ENCODE data around the gene PEAR1. TPM values are rescaled to one million over a fixed set of nuclear protein-coding genes. Genes with fewer than 3 reads are reported as not detected.
"Not testable (repeated sequence)": the region's sequence is repeated elsewhere in the genome, so short reads cannot be mapped to it uniquely, and the experiment has no call there.

Gene PEAR1
- total RNA-seq, 1 donor from 2014 or later, result 14.8 TPM

DNA sequence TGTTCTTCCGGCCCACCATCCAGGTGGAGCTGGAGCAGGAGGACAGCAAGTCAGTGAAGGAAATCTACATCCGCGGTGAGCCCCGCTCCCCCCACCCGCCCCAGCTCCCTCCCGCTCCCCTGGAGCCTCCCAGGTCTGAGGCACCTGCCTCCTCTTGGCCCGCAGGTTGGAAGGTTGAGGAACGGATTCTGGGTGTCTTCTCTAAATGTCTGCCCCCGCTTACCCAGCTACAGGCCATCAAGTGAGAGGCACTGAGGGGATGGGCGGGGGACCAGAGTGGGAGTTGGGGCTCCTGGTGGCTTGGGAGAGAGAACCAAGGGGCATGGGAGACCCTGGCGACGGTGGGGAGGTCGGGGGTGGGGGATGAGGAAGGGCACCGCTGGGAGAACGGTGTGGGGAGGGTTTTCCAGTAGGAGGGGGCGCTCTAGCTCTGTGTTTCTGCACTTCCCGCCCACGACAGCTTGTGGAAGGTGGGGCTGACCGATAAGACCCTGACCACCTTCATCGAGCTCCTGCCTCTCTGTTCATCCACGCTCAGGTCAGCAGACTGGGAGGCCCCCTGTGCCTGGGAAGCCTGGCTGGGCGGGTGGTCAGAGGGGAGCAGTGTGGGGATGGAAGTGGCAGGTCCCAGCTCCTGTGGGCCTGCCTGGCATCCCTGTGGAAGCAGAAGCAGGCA, 31.1 kb downstream of the PEAR1 start:
- Histone ChIP-seq H3K36me3 (no peaks in the 10 kb centered on the region), H3K9me3 (no peaks in the 10 kb centered on the region), H3K4me1 (peaks cover 31% of the 10 kb centered on the region), H3K4me3 (no peak overlapping the region), H3K27me3 (ENCODE audit: low read depth) (peaks cover 77% of the 10 kb centered on the region), H3K27ac (no peak overlapping the region)
- intact Hi-C loops (cut with DNase I), result no loop called here
- DNase-seq, result no peak
- ATAC-seq, result no peak
- no peak for TF ChIP-seq CTCF (IDR thresholded peaks at IDR 0.05)

DNA sequence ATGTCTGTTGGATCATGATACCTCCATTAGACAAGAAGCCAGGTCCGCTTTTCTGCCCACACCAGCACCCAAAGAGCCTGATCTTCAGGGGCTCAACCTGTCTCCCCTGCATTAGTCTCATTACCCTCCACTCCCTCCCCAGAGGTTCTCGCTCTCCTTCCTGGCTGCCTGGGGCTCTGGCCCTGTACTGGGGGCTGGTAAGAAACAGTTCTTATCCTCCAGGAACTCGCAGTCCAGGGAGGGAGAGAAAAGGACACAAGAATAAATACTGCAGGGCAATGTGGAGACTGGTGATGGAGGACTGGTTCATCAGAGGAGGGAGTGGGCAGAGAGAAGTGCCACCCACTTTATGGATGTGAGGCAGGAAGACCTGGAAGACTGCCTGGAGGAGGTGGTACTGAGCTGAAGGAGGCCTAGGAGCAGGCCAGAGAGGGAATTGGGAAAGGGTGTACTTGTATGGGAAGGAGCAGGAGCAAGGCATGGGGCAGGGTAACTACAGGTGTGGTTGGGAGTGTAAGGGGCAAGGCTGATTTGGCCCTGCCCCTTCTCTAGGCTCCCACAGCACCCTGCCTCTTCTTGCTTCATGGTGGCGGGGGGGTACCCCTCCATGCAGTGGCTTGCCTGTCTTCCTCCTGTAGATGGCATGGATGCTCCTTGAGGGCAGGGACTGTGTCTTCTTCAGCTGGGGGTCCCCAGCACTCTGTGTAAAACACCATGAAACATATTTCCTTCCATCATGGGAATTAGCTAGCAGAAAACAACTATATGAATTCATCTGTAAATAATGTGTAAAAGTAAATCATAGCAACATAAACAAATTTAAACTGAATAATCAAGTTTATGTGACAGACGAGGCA, 31.9 kb downstream of the PEAR1 start:
- intact Hi-C loops (cut with DNase I), result no loop called here
- TF ChIP-seq CTCF (IDR thresholded peaks at IDR 0.05), result no peak
- H3K4me3 ChIP-seq, result no peak overlapping the region
- peaks cover 71% of the 10 kb centered on the region for H3K27me3 ChIP-seq (ENCODE audit: low read depth)
- H3K27ac ChIP-seq, result no peak overlapping the region
- H3K36me3 ChIP-seq, result no peaks in the 10 kb centered on the region
- H3K9me3 ChIP-seq, result no peaks in the 10 kb centered on the region
- DNase-seq (no peak), ATAC-seq (no peak)
- peaks cover 26% of the 10 kb centered on the region for H3K4me1 ChIP-seq

- H3K4me1 ChIP-seq, result peaks cover 22% of the 10 kb centered on the region
- H3K4me3 ChIP-seq, result no peak overlapping the region
- TF ChIP-seq CTCF (IDR thresholded peaks at IDR 0.05), result no peak
- DNase-seq (peak; percentile 84), ATAC-seq (peak; percentile 62 to 70)
- peaks cover 63% of the 10 kb centered on the region for H3K27me3 ChIP-seq (ENCODE audit: low read depth)
- H3K9me3 ChIP-seq, result no peaks in the 10 kb centered on the region
- no peaks in the 10 kb centered on the region for H3K36me3 ChIP-seq
- no peak overlapping the region for H3K27ac ChIP-seq
- intact Hi-C loops (cut with DNase I), result no loop called here
Measured at GRCh38 chr1:156926175-156926574, 32.7 kb downstream of the PEAR1 start.

GRCh38 chr1:156926695-156927094, 33.2 kb downstream of the PEAR1 start:
- H3K4me3 ChIP-seq; H3K27ac ChIP-seq; H3K9me3 ChIP-seq; intact Hi-C loops (cut with DNase I); DNase-seq; ATAC-seq; H3K36me3 ChIP-seq: not testable (repeated sequence)
- Histone ChIP-seq H3K27me3 (ENCODE audit: low read depth) (peaks cover 59% of the 10 kb centered on the region), H3K4me1 (peaks cover 27% of the 10 kb centered on the region)

DNA sequence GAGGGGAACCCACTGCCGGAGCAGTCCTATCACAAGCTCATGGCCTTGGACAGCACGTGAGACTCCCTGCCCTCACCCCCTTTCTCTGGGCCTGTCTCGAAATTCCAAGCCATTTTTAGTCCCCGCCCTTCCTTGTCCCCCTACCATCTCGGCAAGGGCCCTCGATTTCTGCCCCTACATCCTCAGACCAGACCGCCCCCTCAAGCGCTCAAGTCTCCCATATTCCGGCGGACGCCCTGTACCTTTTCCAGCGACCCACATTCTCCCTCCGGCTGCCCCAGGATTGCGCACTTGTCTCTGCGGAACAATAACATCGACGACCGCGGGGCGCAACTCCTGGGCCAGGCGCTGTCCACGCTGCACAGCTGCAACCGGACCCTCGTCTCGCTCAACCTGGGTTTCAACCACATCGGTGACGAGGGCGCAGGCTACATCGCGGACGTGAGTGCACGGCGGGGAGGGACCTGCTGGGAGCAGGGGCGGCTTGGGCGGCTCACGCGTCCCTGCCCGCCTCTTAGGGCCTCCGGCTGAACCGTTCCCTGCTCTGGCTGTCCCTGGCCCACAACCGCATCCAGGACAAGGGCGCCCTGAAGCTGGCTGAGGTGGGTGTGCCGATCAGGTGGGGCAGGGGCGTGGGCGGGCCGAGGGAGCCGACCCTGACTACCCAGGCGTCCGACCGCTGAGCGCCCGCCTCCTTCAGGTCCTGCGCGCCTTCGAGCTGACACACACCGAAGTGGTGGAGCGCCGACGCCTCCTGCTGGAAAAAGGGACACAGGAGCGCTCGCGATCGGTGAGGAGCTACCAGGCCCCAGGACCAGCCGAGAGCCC, 33.9 kb downstream of the PEAR1 start:
- Histone ChIP-seq H3K36me3 (no peaks in the 10 kb centered on the region), H3K9me3 (no peaks in the 10 kb centered on the region), H3K4me3 (peak overlapping the region; percentile 29), H3K27ac (no peak overlapping the region), H3K4me1 (peaks cover 30% of the 10 kb centered on the region), H3K27me3 (ENCODE audit: low read depth) (peaks cover 52% of the 10 kb centered on the region)
- peak; percentile 73 for TF ChIP-seq CTCF (IDR thresholded peaks at IDR 0.05)
- intact Hi-C loops (cut with DNase I), result no loop called here
- ATAC-seq (peak; percentile 66 to 78), DNase-seq (peak; percentile 83)

Data from lower lobe of right lung (tissue), 2 donors.